OCI-LY7 (cell line): ENCODE results near the gene FBP1. TPM values are rescaled to one million over a fixed set of nuclear protein-coding genes. Genes with fewer than 3 reads are reported as not detected.

ENCODE experiments used
- BruUV-seq: library from RNA; stranded (reverse); fragments of 400-500 nt; replicated peaks from 2 replicates; lab custom pipeline; 2021; lab: Mats Ljungman, UMichigan
- CTCF ChIA-PET: fragments of 300-600 bp; sonication (Branson Sonifier 250); formaldehyde crosslinking; loops from one replicate; lab custom pipeline; 2022; ENCODE audit warnings: antibody characterized with exemption; ENCODE audit not compliant: unreplicated experiment; lab: Charles Lee
- POLR2A ChIA-PET: fragments of 300-600 bp; sonication (Branson Sonifier 250); formaldehyde crosslinking; loops from one replicate; lab custom pipeline; 2022; ENCODE audit warnings: antibody characterized with exemption; lab: Charles Lee
- DNase-seq: peaks from one replicate; pipeline ENCODE4 v3.0.0-alpha.2; 2015; ENCODE audit warnings: low spot score
- H2AFZ ChIP-seq: fragments of 200-600 bp; sonication (generic), shearing (Covaris generic); 2 replicates; pipeline ENCODE4 v1.6.1; 2014; ENCODE audit warnings: mild to moderate bottlenecking, antibody characterized with exemption, low read length, moderate library complexity
- H3K27ac ChIP-seq: fragments of 200-600 bp; sonication (generic); 2 replicates; pipeline ENCODE4 v1.5.1; 2014; ENCODE audit warnings: mixed run types, low read depth, mild to moderate bottlenecking, moderate library complexity, low read length, inconsistent platforms; ENCODE audit not compliant: poor library complexity, severe bottlenecking
- H3K36me3 ChIP-seq: fragments of 200-600 bp; sonication (generic); 2 replicates; pipeline ENCODE4 v1.6.1; 2014; ENCODE audit warnings: mild to moderate bottlenecking, antibody characterized with exemption, low read length, moderate library complexity, mixed read lengths; ENCODE audit not compliant: insufficient read depth
- H3K4me1 ChIP-seq: fragments of 200-600 bp; sonication (generic); 2 replicates; pipeline ENCODE4 v1.5.1; 2014; ENCODE audit warnings: mild to moderate bottlenecking, low read length; ENCODE audit not compliant: insufficient read depth, poor library complexity, severe bottlenecking
- H3K4me2 ChIP-seq: fragments of 200-600 bp; sonication (generic); 2 replicates; pipeline ENCODE4 v1.6.1; 2014; ENCODE audit warnings: mild to moderate bottlenecking, low read length
- H3K4me3 ChIP-seq: fragments of 200-600 bp; sonication (generic); 2 replicates; pipeline ENCODE4 v1.5.1; 2014; ENCODE audit warnings: mild to moderate bottlenecking, low read depth, low read length; ENCODE audit not compliant: poor library complexity, severe bottlenecking
- H3K79me2 ChIP-seq: fragments of 200-600 bp; sonication (generic); 2 replicates; pipeline ENCODE4 v1.6.1; 2016; ENCODE audit warnings: low read depth, mild to moderate bottlenecking, low read length, moderate library complexity, mixed read lengths; ENCODE audit not compliant: insufficient read depth
- H3K9me2 ChIP-seq: fragments of 200-600 bp; sonication (generic); 2 replicates; pipeline ENCODE4 v1.6.1; 2016; ENCODE audit warnings: mild to moderate bottlenecking, low read length, mixed read lengths; ENCODE audit not compliant: insufficient read depth
- H3K9me3 ChIP-seq: fragments of 200-600 bp; sonication (generic); 2 replicates; pipeline ENCODE4 v1.6.1; 2014; ENCODE audit warnings: mild to moderate bottlenecking, mixed run types, low read length, mixed read lengths
- H4K20me1 ChIP-seq: fragments of 200-600 bp; sonication (generic); 2 replicates; pipeline ENCODE4 v1.6.1; 2014; ENCODE audit warnings: mild to moderate bottlenecking, antibody characterized with exemption, low read length, moderate library complexity, mixed read lengths; ENCODE audit not compliant: insufficient read depth
- CTCF ChIP-seq: fragments of 200-600 bp; sonication (generic); conservative IDR thresholded peaks from 2 replicates; pipeline ENCODE4 v1.5.1; 2014; ENCODE audit warnings: mild to moderate bottlenecking, antibody characterized with exemption, low read length, moderate library complexity, mixed read lengths
- EZH2phosphoT487 ChIP-seq: fragments of 200-600 bp; sonication (generic); IDR thresholded peaks from 2 replicates; pipeline ENCODE4 v1.6.1; 2018; ENCODE audit warnings: low read depth, borderline replicate concordance, mild to moderate bottlenecking, mixed run types, antibody characterized with exemption, low read length, moderate library complexity, mixed read lengths
- intact Hi-C: fragments of 100-400 bp; cut with micrococcal nuclease; formaldehyde crosslinking; loops from one replicate; pipeline ENCODE4 v1.10.0; 2022; ENCODE audit not compliant: unreplicated experiment
- total RNA-seq, 2 experiments: library from RNA; depleted of rRNA in 1 of 2; stranded (reverse); fragments of >200 nt in 1 of 2; shearing (Covaris generic) in 1 of 2; gene quantifications; 2 replicates each; pipeline ENCODE4 v1.2.3, GENCODE V29; 2014 to 2022

The FBP1 gene
- total RNA-seq, 2 experiments from 2014 or later = 63.9 to 79.1 TPM

- Histone ChIP-seq H2AFZ (no peak overlapping the region), H3K4me2 (no peak overlapping the region), H3K79me2 (no peaks in the 10 kb centered on the region), H3K27ac (no peak overlapping the region), H3K36me3 (no peaks in the 10 kb centered on the region), H3K9me3 (no peaks in the 10 kb centered on the region), H4K20me1 (no peaks in the 10 kb centered on the region), H3K4me3 (no peak overlapping the region), H3K4me1 (peaks cover 9% of the 10 kb centered on the region), H3K9me2 (no peaks in the 10 kb centered on the region)
- intact Hi-C loops = no loop called here
- ChIA-PET POLR2A (no interaction called here), CTCF (no interaction called here)
- BruUV-seq = no TSS peak
- DNase-seq = no peak
- TF ChIP-seq CTCF (no peak), EZH2phosphoT487 (no peak)
These were observed 33.6 kb upstream of the FBP1 start for GRCh38 chr9:94672811-94673487.

- Histone ChIP-seq H3K79me2 (no peaks in the 10 kb centered on the region), H3K4me2 (peak overlapping the region; percentile 84), H2AFZ (peak overlapping the region; percentile 97), H3K9me2 (no peaks in the 10 kb centered on the region), H4K20me1 (no peaks in the 10 kb centered on the region), H3K9me3 (no peaks in the 10 kb centered on the region), H3K36me3 (no peaks in the 10 kb centered on the region), H3K4me3 (peak overlapping the region; percentile 45), H3K4me1 (peaks cover 9% of the 10 kb centered on the region), H3K27ac (no peak overlapping the region)
- POLR2A ChIA-PET = interaction anchor here (0.6 to 1.8 kb wide), 8 partner anchors 13 to 706 kb away, joined by 3 to 9 read pairs (median 5); no protein-coding TSS in a partner anchor
- BruUV-seq = no TSS peak
- CTCF ChIA-PET = interaction anchor here (0.6 to 1.3 kb wide), 2 partner anchors 12 to 36 kb away, joined by 3 to 6 read pairs; no protein-coding TSS in a partner anchor
- intact Hi-C loops = loop anchor here (2.0 to 5.0 kb wide), 2 partner anchors 114 to 458 kb away; partner anchors contain the start of gene PCAT7
- peak; percentile 75 for DNase-seq
- TF ChIP-seq EZH2phosphoT487 = no peak
- peak; percentile 97 for TF ChIP-seq CTCF
These were observed 29.8 kb upstream of the FBP1 start for GRCh38 chr9:94668928-94669729.
